ENCODE data around the gene ANKLE1. TPM values are rescaled to one million over a fixed set of nuclear protein-coding genes. Genes with fewer than 3 reads are reported as not detected.

ANKLE1 gene
- polyA plus RNA-seq, 2 of the 4 experiments (the other 2 are of a cell fraction): 0.56 to 0.74 TPM

DNA sequence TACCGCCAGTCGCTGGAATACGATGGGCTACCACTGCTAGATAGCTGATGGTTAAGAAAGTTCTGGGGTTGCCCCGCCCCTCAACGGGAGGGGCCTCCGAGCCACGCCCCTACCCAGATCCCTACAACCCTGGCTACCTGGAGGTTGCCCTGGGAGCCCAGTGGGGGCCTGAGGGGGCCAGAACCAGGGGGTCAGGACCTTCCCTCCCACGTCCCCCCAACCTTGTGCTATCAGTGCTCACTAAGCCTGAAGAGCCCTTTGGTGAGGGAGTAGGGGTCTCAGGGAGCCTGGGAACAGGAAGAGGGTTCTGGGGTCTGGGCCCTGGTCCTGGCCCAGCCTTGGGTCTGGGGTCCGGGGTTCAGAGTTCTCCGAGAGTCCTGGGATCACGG is 46.8 kb upstream of the ANKLE1 start:
- Histone ChIP-seq H3K27ac (peak overlapping the region; percentile 99 to 100), H3K4me3 (peak overlapping the region; percentile 88), H3K9me3 (no peaks in the 10 kb centered on the region), H3K4me2 (peak overlapping the region; percentile 100), H3K4me1 (peaks cover 51% of the 10 kb centered on the region)
- 6% methylated on average over 7 of the region's 11 CpGs for WGBS (ENCODE audit: missing lambda C conversion rate)
- POLR2A ChIA-PET: interaction anchor here (0.7 to 2.0 kb wide), 3 partner anchors 9 to 20 kb away, joined by 5 to 18 read pairs (median 16); partner anchors contain the start of genes OCEL1 and USE1
- CTCF ChIA-PET: interaction anchor here (0.6 to 10.0 kb wide), 21 partner anchors 8 to 166 kb away, joined by 3 to 62 read pairs (median 4); partner anchors contain the start of genes ANKLE1, NR2F6, OCEL1 and USHBP1
- FAIRE-seq (no peak), ATAC-seq (peak; percentile 74 to 81), DNase-seq (ENCODE audit: low read depth in 1 of 2, low spot score in 1 of 2) (peak in 1 of 2 experiments; percentile 67)
- no peak for TF ChIP-seq FOSL2 (IDR thresholded peaks at IDR 0.05)
- TF ChIP-seq FOSL2 (CRISPR knock-in tag; IDR thresholded peaks at IDR 0.05): no peak
- TF ChIP-seq RAD21 (conservative IDR thresholded peaks at IDR 0.05 in 1 of 2, IDR thresholded peaks at IDR 0.05 in 1 of 2): no peak
- TF ChIP-seq TP53 (CRISPR knock-in tag; IDR thresholded peaks at IDR 0.05): peak; percentile 43; the same call in 1 of the 2 replicates
- TF ChIP-seq POLR2A (IDR thresholded peaks at IDR 0.05; ENCODE audit: low read length): peak; percentile 43; the same call in 1 of the 2 replicates
- no peak for TF ChIP-seq RFX5 (IDR thresholded peaks at IDR 0.05)
- no peak for TF ChIP-seq NPAS2 (CRISPR knock-in tag; IDR thresholded peaks at IDR 0.05; ENCODE audit: borderline replicate concordance)
- no peak for TF ChIP-seq ZNF302 (CRISPR knock-in tag; IDR thresholded peaks at IDR 0.05)

DNA sequence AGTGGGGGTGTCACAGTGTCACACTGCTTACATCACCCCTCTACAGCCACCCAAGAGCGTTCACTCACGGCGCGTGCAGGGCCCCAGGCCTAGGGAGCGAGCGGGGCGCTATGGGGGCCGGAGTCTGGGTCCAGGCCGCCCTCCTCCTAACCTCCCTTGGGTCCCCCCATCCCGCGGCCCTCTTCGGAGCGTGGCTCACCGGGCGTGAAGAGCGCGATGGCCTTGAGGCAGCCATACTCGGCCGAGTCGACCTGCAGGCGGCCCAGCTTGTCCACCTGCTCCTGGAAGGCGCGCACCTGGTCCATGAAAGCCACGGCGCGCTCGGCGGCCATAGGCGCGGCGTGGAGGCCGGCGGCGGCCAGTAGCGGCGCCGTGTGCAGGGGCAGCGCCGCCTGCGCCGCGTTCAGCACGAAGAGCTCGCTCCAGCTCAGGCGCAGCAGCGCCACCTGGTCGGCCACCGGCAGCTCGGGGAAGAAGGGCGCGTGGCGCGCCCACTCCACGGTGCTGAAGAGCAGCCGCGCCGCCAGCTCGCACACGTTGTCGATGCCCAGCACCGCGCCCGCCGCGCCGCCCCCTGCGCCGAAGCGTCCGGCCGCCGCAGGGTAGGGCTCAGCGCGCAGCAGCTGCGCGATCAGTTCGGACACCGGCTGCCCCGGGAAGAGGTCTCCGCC is 46.3 kb upstream of the ANKLE1 start:
- ChIA-PET POLR2A (interaction anchor here (1.2 to 2.0 kb wide), 3 partner anchors 9 to 32 kb away, joined by 7 to 18 read pairs (median 16); partner anchors contain the start of genes BABAM1, OCEL1 and USE1), CTCF (interaction anchor here (0.9 to 10.0 kb wide), 18 partner anchors 8 to 167 kb away, joined by 3 to 62 read pairs (median 4); partner anchors contain the start of genes ANKLE1, OCEL1 and USHBP1)
- peak; percentile 56 to 79 for ATAC-seq
- H3K9me3 ChIP-seq: no peaks in the 10 kb centered on the region
- WGBS (ENCODE audit: missing lambda C conversion rate): no CpG with 5 or more reads among the region's 80 CpGs
- peak overlapping the region; percentile 88 for H3K4me3 ChIP-seq
- TF ChIP-seq, protein P1, sequence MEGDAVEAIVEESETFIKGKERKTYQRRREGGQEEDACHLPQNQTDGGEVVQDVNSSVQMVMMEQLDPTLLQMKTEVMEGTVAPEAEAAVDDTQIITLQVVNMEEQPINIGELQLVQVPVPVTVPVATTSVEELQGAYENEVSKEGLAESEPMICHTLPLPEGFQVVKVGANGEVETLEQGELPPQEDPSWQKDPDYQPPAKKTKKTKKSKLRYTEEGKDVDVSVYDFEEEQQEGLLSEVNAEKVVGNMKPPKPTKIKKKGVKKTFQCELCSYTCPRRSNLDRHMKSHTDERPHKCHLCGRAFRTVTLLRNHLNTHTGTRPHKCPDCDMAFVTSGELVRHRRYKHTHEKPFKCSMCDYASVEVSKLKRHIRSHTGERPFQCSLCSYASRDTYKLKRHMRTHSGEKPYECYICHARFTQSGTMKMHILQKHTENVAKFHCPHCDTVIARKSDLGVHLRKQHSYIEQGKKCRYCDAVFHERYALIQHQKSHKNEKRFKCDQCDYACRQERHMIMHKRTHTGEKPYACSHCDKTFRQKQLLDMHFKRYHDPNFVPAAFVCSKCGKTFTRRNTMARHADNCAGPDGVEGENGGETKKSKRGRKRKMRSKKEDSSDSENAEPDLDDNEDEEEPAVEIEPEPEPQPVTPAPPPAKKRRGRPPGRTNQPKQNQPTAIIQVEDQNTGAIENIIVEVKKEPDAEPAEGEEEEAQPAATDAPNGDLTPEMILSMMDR (IDR thresholded peaks at IDR 0.05): peak; percentile 48
- TF ChIP-seq RARB (CRISPR knock-in tag; IDR thresholded peaks at IDR 0.05) (no peak), NPAS2 (CRISPR knock-in tag; IDR thresholded peaks at IDR 0.05; ENCODE audit: borderline replicate concordance) (no peak), SMC3 (IDR thresholded peaks at IDR 0.05) (peak; percentile 21; the same call in 1 of the 3 replicates), POLR2AphosphoS2 (conservative IDR thresholded peaks at IDR 0.05; ENCODE audit: low read length) (no peak), RAD21 (conservative IDR thresholded peaks at IDR 0.05 in 1 of 2, IDR thresholded peaks at IDR 0.05 in 1 of 2) (peak; percentile 22 to 29; a peak in 2 of 5 replicates), BHLHE40 (IDR thresholded peaks at IDR 0.05; ENCODE audit: low read depth, low read length) (no peak), PHF8 (IDR thresholded peaks at IDR 0.05; ENCODE audit: borderline replicate concordance, low read depth) (0 out of 2 replicates have a peak, but pooled peaks have one; percentile 13), FOSB (CRISPR knock-in tag; IDR thresholded peaks at IDR 0.05) (no peak), CHD2 (IDR thresholded peaks at IDR 0.05; ENCODE audit: low read length, partially characterized antibody) (no peak), RNF2 (IDR thresholded peaks at IDR 0.05; ENCODE audit: borderline replicate concordance, low read depth) (0 out of 2 replicates have a peak, but pooled peaks have one; percentile 77), ZSCAN20 (CRISPR knock-in tag; IDR thresholded peaks at IDR 0.05) (no peak)
- TF ChIP-seq, protein P2, sequence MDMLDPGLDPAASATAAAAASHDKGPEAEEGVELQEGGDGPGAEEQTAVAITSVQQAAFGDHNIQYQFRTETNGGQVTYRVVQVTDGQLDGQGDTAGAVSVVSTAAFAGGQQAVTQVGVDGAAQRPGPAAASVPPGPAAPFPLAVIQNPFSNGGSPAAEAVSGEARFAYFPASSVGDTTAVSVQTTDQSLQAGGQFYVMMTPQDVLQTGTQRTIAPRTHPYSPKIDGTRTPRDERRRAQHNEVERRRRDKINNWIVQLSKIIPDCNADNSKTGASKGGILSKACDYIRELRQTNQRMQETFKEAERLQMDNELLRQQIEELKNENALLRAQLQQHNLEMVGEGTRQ (IDR thresholded peaks at IDR 0.05): no peak
- TF ChIP-seq, protein P3, sequence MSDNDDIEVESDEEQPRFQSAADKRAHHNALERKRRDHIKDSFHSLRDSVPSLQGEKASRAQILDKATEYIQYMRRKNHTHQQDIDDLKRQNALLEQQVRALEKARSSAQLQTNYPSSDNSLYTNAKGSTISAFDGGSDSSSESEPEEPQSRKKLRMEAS (IDR thresholded peaks at IDR 0.05): peak; percentile 64; the same call in 1 of the 2 replicates
- TF ChIP-seq, protein P4, sequence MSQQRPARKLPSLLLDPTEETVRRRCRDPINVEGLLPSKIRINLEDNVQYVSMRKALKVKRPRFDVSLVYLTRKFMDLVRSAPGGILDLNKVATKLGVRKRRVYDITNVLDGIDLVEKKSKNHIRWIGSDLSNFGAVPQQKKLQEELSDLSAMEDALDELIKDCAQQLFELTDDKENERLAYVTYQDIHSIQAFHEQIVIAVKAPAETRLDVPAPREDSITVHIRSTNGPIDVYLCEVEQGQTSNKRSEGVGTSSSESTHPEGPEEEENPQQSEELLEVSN (IDR thresholded peaks at IDR 0.05; ENCODE audit: borderline replicate concordance, low read depth): peak; percentile 17; the same call in 1 of the 2 replicates
- DNase-seq (ENCODE audit: low read depth in 1 of 2, low spot score in 1 of 2): peak in 1 of 2 experiments; percentile 73
- H3K27ac ChIP-seq: peak overlapping the region; percentile 99 to 100
- no peak for FAIRE-seq
- H3K4me2 ChIP-seq: peak overlapping the region; percentile 100
- peaks cover 56% of the 10 kb centered on the region for H3K4me1 ChIP-seq

All from A549 (cell line).